Esophagus squamous epithelium (tissue), 4 donors: ENCODE data around the gene NANOS2.

Source experiments
- POLR2A ChIP-seq, 4 donors: fragments of 450-650 bp; IDR thresholded peaks; one replicate each; pipeline ENCODE4 v1.6.1; 2017; ENCODE audit warnings: antibody characterized with exemption in 4 of 4, mild to moderate bottlenecking in 4 of 4, moderate library complexity in 3 of 4
- TF ChIP-seq, protein P1 (sequence below), 6 experiments: fragments of 450-650 bp in 4 of 6; fragments of 200-600 bp in 2 of 6; sonication (generic) in 2 of 6; IDR thresholded peaks; one replicate each; pipeline ENCODE4 v1.5.1; 2016 to 2019; ENCODE audit warnings: antibody characterized with exemption in 6 of 6, mild to moderate bottlenecking in 4 of 6, moderate library complexity in 4 of 6

GRCh38 chr19:45958769-45959516 lies 44.4 kb upstream of the NANOS2 start:
- TF ChIP-seq, protein P1, sequence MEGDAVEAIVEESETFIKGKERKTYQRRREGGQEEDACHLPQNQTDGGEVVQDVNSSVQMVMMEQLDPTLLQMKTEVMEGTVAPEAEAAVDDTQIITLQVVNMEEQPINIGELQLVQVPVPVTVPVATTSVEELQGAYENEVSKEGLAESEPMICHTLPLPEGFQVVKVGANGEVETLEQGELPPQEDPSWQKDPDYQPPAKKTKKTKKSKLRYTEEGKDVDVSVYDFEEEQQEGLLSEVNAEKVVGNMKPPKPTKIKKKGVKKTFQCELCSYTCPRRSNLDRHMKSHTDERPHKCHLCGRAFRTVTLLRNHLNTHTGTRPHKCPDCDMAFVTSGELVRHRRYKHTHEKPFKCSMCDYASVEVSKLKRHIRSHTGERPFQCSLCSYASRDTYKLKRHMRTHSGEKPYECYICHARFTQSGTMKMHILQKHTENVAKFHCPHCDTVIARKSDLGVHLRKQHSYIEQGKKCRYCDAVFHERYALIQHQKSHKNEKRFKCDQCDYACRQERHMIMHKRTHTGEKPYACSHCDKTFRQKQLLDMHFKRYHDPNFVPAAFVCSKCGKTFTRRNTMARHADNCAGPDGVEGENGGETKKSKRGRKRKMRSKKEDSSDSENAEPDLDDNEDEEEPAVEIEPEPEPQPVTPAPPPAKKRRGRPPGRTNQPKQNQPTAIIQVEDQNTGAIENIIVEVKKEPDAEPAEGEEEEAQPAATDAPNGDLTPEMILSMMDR (IDR thresholded peaks at IDR 0.05): no peak
- TF ChIP-seq POLR2A (IDR thresholded peaks at IDR 0.05): no peak
